ENCODE measurements around the gene GPX4. TPM values are rescaled to one million over a fixed set of nuclear protein-coding genes. Genes with fewer than 3 reads are reported as not detected.

GPX4 gene
- polyA plus RNA-seq, 1 of the 3 experiments (the other 2 are of a cell fraction), result 925 TPM

DNA sequence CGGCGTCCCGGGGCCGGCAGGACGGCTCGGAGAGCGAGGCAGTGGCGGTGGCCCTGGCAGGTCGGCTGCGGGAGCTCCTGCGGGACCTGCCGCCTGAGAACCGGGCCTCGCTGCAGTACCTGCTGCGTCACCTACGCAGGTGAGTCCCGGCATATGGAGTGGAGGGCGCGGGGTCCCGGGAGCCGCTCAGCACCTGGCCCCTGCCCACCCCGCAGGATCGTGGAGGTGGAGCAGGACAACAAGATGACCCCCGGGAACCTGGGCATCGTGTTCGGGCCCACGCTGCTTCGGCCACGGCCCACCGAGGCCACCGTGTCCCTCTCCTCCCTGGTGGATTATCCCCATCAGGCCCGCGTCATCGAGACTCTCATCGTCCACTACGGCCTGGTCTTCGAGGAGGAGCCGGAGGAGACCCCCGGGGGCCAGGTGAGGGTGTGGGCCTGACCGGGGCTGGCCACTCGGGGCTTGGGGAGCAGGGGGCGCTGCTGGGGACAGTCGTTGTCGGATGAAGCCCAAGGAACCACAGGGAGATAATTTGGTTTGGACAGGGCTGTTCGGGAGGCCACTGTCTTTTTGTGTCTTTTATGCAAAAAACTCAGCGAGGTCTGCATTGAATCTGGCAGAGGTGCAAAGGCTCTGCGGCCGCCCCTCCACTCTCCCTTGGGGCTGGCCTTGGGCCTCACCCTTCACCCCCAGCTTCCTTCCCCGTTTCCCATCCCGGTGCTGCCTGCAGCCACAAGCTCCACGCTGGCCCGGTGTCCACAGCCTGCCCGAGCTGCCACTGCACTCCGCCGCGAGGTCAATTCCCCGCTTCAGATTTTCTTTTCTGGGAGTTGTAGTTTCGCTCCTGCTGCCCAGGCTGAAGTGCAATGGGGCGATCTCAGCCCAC, 20.6 kb upstream of the GPX4 start:
- no peaks in the 10 kb centered on the region for H3K9me3 ChIP-seq
- no peak for DNase-seq
- H2AFZ ChIP-seq (ENCODE audit: low read depth), result no peak overlapping the region
- ChIA-PET CTCF (interaction anchor here (0.6 to 2.4 kb wide), 7 partner anchors 7 to 161 kb away, joined by 3 to 11 read pairs (median 5); no protein-coding TSS in a partner anchor), POLR2A (interaction anchor here (1.0 to 2.4 kb wide), 2 partner anchors 22 to 186 kb away, joined by 3 to 9 read pairs; partner anchors contain the start of gene CIRBP)
- TF ChIP-seq NRF1 (IDR thresholded peaks at IDR 0.05; ENCODE audit: low read depth, low read length) (no peak), RFX5 (IDR thresholded peaks at IDR 0.05; ENCODE audit: low read length) (no peak), FOSL2 (IDR thresholded peaks at IDR 0.05; ENCODE audit: borderline replicate concordance, low read depth) (no peak), ELF1 (IDR thresholded peaks at IDR 0.05) (no peak), FOXM1 (IDR thresholded peaks at IDR 0.05; ENCODE audit: low read depth) (no peak), EZH2phosphoT487 (IDR thresholded peaks at IDR 0.05; ENCODE audit: borderline replicate concordance, low read depth) (no peak), RAD21 (IDR thresholded peaks at IDR 0.05; ENCODE audit: low read length) (no peak), MXI1 (IDR thresholded peaks at IDR 0.05; ENCODE audit: low read depth, low read length) (no peak), FOXJ3 (CRISPR knock-in tag; IDR thresholded peaks at IDR 0.05) (no peak), TCF12 (IDR thresholded peaks at IDR 0.05) (no peak), POLR2AphosphoS5 (IDR thresholded peaks at IDR 0.05; ENCODE audit: low read depth, low read length) (no peak), TEAD4 (IDR thresholded peaks at IDR 0.05; ENCODE audit: borderline replicate concordance, insufficient read depth) (no peak)
- TF ChIP-seq, protein P1, sequence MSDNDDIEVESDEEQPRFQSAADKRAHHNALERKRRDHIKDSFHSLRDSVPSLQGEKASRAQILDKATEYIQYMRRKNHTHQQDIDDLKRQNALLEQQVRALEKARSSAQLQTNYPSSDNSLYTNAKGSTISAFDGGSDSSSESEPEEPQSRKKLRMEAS (IDR thresholded peaks at IDR 0.05; ENCODE audit: low read depth), result no peak
- TF ChIP-seq, protein P2, sequence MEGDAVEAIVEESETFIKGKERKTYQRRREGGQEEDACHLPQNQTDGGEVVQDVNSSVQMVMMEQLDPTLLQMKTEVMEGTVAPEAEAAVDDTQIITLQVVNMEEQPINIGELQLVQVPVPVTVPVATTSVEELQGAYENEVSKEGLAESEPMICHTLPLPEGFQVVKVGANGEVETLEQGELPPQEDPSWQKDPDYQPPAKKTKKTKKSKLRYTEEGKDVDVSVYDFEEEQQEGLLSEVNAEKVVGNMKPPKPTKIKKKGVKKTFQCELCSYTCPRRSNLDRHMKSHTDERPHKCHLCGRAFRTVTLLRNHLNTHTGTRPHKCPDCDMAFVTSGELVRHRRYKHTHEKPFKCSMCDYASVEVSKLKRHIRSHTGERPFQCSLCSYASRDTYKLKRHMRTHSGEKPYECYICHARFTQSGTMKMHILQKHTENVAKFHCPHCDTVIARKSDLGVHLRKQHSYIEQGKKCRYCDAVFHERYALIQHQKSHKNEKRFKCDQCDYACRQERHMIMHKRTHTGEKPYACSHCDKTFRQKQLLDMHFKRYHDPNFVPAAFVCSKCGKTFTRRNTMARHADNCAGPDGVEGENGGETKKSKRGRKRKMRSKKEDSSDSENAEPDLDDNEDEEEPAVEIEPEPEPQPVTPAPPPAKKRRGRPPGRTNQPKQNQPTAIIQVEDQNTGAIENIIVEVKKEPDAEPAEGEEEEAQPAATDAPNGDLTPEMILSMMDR (IDR thresholded peaks at IDR 0.05), result no peak
- TF ChIP-seq, protein P3, sequence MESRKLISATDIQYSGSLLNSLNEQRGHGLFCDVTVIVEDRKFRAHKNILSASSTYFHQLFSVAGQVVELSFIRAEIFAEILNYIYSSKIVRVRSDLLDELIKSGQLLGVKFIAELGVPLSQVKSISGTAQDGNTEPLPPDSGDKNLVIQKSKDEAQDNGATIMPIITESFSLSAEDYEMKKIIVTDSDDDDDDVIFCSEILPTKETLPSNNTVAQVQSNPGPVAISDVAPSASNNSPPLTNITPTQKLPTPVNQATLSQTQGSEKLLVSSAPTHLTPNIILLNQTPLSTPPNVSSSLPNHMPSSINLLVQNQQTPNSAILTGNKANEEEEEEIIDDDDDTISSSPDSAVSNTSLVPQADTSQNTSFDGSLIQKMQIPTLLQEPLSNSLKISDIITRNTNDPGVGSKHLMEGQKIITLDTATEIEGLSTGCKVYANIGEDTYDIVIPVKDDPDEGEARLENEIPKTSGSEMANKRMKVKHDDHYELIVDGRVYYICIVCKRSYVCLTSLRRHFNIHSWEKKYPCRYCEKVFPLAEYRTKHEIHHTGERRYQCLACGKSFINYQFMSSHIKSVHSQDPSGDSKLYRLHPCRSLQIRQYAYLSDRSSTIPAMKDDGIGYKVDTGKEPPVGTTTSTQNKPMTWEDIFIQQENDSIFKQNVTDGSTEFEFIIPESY (IDR thresholded peaks at IDR 0.05; ENCODE audit: borderline replicate concordance, low read depth), result no peak
- TF ChIP-seq, protein P4, sequence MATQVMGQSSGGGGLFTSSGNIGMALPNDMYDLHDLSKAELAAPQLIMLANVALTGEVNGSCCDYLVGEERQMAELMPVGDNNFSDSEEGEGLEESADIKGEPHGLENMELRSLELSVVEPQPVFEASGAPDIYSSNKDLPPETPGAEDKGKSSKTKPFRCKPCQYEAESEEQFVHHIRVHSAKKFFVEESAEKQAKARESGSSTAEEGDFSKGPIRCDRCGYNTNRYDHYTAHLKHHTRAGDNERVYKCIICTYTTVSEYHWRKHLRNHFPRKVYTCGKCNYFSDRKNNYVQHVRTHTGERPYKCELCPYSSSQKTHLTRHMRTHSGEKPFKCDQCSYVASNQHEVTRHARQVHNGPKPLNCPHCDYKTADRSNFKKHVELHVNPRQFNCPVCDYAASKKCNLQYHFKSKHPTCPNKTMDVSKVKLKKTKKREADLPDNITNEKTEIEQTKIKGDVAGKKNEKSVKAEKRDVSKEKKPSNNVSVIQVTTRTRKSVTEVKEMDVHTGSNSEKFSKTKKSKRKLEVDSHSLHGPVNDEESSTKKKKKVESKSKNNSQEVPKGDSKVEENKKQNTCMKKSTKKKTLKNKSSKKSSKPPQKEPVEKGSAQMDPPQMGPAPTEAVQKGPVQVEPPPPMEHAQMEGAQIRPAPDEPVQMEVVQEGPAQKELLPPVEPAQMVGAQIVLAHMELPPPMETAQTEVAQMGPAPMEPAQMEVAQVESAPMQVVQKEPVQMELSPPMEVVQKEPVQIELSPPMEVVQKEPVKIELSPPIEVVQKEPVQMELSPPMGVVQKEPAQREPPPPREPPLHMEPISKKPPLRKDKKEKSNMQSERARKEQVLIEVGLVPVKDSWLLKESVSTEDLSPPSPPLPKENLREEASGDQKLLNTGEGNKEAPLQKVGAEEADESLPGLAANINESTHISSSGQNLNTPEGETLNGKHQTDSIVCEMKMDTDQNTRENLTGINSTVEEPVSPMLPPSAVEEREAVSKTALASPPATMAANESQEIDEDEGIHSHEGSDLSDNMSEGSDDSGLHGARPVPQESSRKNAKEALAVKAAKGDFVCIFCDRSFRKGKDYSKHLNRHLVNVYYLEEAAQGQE (IDR thresholded peaks at IDR 0.05; ENCODE audit: low read depth, low read length), result no peak
- TF ChIP-seq, protein P5, sequence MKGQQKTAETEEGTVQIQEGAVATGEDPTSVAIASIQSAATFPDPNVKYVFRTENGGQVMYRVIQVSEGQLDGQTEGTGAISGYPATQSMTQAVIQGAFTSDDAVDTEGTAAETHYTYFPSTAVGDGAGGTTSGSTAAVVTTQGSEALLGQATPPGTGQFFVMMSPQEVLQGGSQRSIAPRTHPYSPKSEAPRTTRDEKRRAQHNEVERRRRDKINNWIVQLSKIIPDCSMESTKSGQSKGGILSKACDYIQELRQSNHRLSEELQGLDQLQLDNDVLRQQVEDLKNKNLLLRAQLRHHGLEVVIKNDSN (IDR thresholded peaks at IDR 0.05; ENCODE audit: borderline replicate concordance, low read depth), result no peak
- 37% methylated on average over 34 of the region's 59 CpGs for WGBS (ENCODE audit: low lambda C conversion rate)
- H3K27me3 ChIP-seq (ENCODE audit: insufficient read depth), result no peaks in the 10 kb centered on the region
- no peak overlapping the region for H3K27ac ChIP-seq (ENCODE audit: low read depth in 2 of 2, low read length in 1 of 2)
- H3K9me2 ChIP-seq, result no peaks in the 10 kb centered on the region
- peak overlapping the region; percentile 45 to 47 for H3K4me3 ChIP-seq (ENCODE audit: low read depth in 2 of 2, low read length in 1 of 2)
- no peak overlapping the region for H3K9ac ChIP-seq
- peaks cover 0 to 9% of the 10 kb centered on the region in 2 experiments for H3K36me3 ChIP-seq (replicated peaks in 1 of 2; ENCODE audit: control insufficient read depth in 1 of 2, insufficient read depth in 2 of 2, low read length in 1 of 2)
- H3K79me2 ChIP-seq (ENCODE audit: insufficient read depth), result no peaks in the 10 kb centered on the region
- peaks cover 13% of the 10 kb centered on the region for H3F3A ChIP-seq (replicated peaks; ENCODE audit: insufficient read depth)
- no peaks in the 10 kb centered on the region for H4K20me1 ChIP-seq (ENCODE audit: insufficient read depth)
- peaks cover 0 to 22% of the 10 kb centered on the region in 2 experiments; a peak in 2 of 4 replicates for H3K4me1 ChIP-seq (ENCODE audit: control insufficient read depth in 1 of 2, insufficient read depth in 2 of 2, low read depth in 1 of 2, low read length in 1 of 2)
- H3K4me2 ChIP-seq, result peak overlapping the region; percentile 82
